MCF 10A (cell line): ENCODE results near the gene B3GALNT1. TPM values are rescaled to one million over a fixed set of nuclear protein-coding genes. Genes with fewer than 3 reads are reported as not detected.

ENCODE experiments used
- BruUV-seq: library from RNA; stranded (reverse); fragments of 400-500 nt; replicated peaks from 2 replicates; lab custom pipeline; 2021; lab: Mats Ljungman, UMichigan
- CTCF ChIA-PET: fragments of 300-600 bp; sonication (Branson Sonifier 250); formaldehyde crosslinking; extraction: SDS; loops from one replicate; lab custom pipeline; 2021; ENCODE audit warnings: antibody characterized with exemption, inconsistent platforms; lab: Yijun Ruan, JAX
- POLR2A ChIA-PET: fragments of 300-600, 350-650 bp; sonication (Branson Sonifier 250); formaldehyde crosslinking; extraction: SDS; loops from one replicate; lab custom pipeline; 2020; ENCODE audit warnings: antibody characterized with exemption, inconsistent platforms; lab: Yijun Ruan, JAX
- DNase-seq: peaks from one replicate; pipeline ENCODE4 v3.0.0-alpha.2; 2018; ENCODE audit not compliant: unreplicated experiment
- H3K27ac Mint-ChIP-seq: one replicate; pipeline ENCODE4 v1.8.0; 2022; ENCODE audit warnings: mild to moderate bottlenecking, low read depth, mixed read lengths; ENCODE audit not compliant: unreplicated experiment
- H3K27me3 Mint-ChIP-seq: one replicate; pipeline ENCODE4 v1.8.0; 2022; ENCODE audit warnings: mixed read lengths; ENCODE audit not compliant: insufficient read depth, unreplicated experiment
- H3K36me3 Mint-ChIP-seq: one replicate; pipeline ENCODE4 v1.8.0; 2022; ENCODE audit warnings: mild to moderate bottlenecking, moderate library complexity, mixed read lengths; ENCODE audit not compliant: insufficient read depth, unreplicated experiment
- H3K4me1 Mint-ChIP-seq: one replicate; pipeline ENCODE4 v1.8.0; 2022; ENCODE audit warnings: mixed read lengths; ENCODE audit not compliant: insufficient read depth, unreplicated experiment
- H3K4me3 Mint-ChIP-seq: one replicate; pipeline ENCODE4 v1.8.0; 2022; ENCODE audit warnings: mild to moderate bottlenecking, moderate library complexity, mixed read lengths; ENCODE audit not compliant: unreplicated experiment
- H3K9me3 Mint-ChIP-seq: one replicate; pipeline ENCODE4 v1.8.0; 2022; ENCODE audit warnings: mixed read lengths; ENCODE audit not compliant: unreplicated experiment
- CTCF ChIP-seq: fragments of 200-600 bp; IDR thresholded peaks from one replicate; pipeline ENCODE4 v1.8.0; 2022; ENCODE audit warnings: antibody characterized with exemption, mild to moderate bottlenecking; ENCODE audit not compliant: unreplicated experiment
- intact Hi-C: fragments of 100-400 bp; cut with micrococcal nuclease; formaldehyde crosslinking; loops from 2 replicates; pipeline ENCODE4 v1.14.1; 2022
- total RNA-seq: library from RNA; stranded (reverse); gene quantifications from 2 replicates; pipeline ENCODE4 v1.2.3, GENCODE V29; 2022

Gene B3GALNT1
- total RNA-seq, 1 experiment from 2014 or later = 3.6 TPM

- Mint-ChIP-seq H3K9me3 (no peaks in the 10 kb centered on the region), H3K36me3 (no peaks in the 10 kb centered on the region), H3K4me1 (peaks cover 8% of the 10 kb centered on the region), H3K27ac (no peak overlapping the region), H3K27me3 (no peaks in the 10 kb centered on the region), H3K4me3 (no peak overlapping the region)
- POLR2A ChIA-PET = interaction anchor here (0.8 kb wide), 1 partner anchor 14 kb away, joined by 3 read pairs; no protein-coding TSS in a partner anchor
- no TSS peak for BruUV-seq
- intact Hi-C loops = no loop called here
- DNase-seq = no peak
- no peak for TF ChIP-seq CTCF
- CTCF ChIA-PET = no interaction called here
Measured at GRCh38 chr3:161064413-161064812, 40.7 kb downstream of the B3GALNT1 start.

GRCh38 chr3:161054860-161055604 is 50.1 kb downstream of the B3GALNT1 start:
- Mint-ChIP-seq H3K4me3 (no peak overlapping the region), H3K36me3 (no peaks in the 10 kb centered on the region), H3K4me1 (no peaks in the 10 kb centered on the region), H3K27ac (no peak overlapping the region), H3K9me3 (no peaks in the 10 kb centered on the region), H3K27me3 (no peaks in the 10 kb centered on the region)
- no TSS peak for BruUV-seq
- intact Hi-C loops = no loop called here
- CTCF ChIA-PET = interaction anchor here (0.6 kb wide), 1 partner anchor 1823 kb away, joined by 4 read pairs; no protein-coding TSS in a partner anchor
- no peak for TF ChIP-seq CTCF
- POLR2A ChIA-PET = no interaction called here
- no peak for DNase-seq

- Mint-ChIP-seq H3K27ac (no peak overlapping the region), H3K4me1 (no peaks in the 10 kb centered on the region), H3K27me3 (no peaks in the 10 kb centered on the region), H3K9me3 (no peaks in the 10 kb centered on the region), H3K4me3 (no peak overlapping the region), H3K36me3 (no peaks in the 10 kb centered on the region)
- no peak for TF ChIP-seq CTCF
- POLR2A ChIA-PET = no interaction called here
- CTCF ChIA-PET = interaction anchor here (0.6 kb wide), 1 partner anchor 91 kb away, joined by 3 read pairs; no protein-coding TSS in a partner anchor
- BruUV-seq = no TSS peak
- DNase-seq = no peak
- intact Hi-C loops = no loop called here
Measured at GRCh38 chr3:161051856-161052255, 53.3 kb downstream of the B3GALNT1 start.

GRCh38 chr3:161050935-161051334 is 54.2 kb downstream of the B3GALNT1 start:
- CTCF ChIA-PET = no interaction called here
- BruUV-seq = no TSS peak
- intact Hi-C loops = no loop called here

More at GRCh38 chr3:161050935-161051334, 54.2 kb downstream of the B3GALNT1 start:
- POLR2A ChIA-PET = no interaction called here
- H3K9me3 Mint-ChIP-seq = no peaks in the 10 kb centered on the region
- TF ChIP-seq CTCF = no peak
- H3K27me3 Mint-ChIP-seq = no peaks in the 10 kb centered on the region
- no peaks in the 10 kb centered on the region for H3K4me1 Mint-ChIP-seq
- DNase-seq = no peak
- H3K27ac Mint-ChIP-seq = no peak overlapping the region
- H3K4me3 Mint-ChIP-seq = no peak overlapping the region
- H3K36me3 Mint-ChIP-seq = no peaks in the 10 kb centered on the region
